Measurements from ENCODE around the gene TNRC6C.

Gene TNRC6C

DNA sequence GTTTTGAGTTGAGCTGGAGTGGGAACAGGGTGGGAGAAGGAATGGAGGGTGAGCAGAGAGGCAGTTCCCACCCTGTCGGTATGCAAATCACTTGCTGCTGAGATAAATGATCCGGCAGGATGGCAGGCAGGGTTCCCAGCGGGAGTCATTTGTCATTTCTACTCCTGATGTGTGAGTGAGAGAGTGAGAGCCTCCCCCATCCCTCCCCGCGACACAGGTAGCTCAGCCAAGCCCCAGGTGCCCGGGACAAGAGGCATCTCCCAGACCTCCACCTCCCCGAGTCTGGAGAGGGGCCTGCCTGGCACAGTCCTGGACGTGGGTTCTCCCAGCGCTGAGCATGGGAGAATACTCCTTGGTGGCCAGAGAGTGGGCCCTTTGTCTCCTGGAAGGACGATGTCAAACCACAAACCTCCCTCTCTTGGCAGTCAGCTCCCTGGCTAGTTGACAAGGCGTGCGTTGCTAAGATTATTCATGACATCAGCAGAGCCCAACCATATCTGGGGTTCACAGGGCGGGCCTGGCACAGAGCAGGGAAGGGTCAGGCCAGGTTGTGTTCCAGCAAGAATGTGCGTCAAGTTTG is 33.7 kb upstream of the TNRC6C start:
- H3K27ac ChIP-seq (ENCODE audit: low read depth, low read length) = no peak overlapping the region
- H3K4me1 ChIP-seq (ENCODE audit: control insufficient read depth, insufficient read depth, low read length) = peaks cover 48% of the 10 kb centered on the region
- H3K9me3 ChIP-seq (ENCODE audit: control insufficient read depth, insufficient read depth, low read depth, low read length) = peaks cover 7% of the 10 kb centered on the region
- H3K4me3 ChIP-seq (ENCODE audit: low read depth, low read length) = peak overlapping the region; percentile 34
- H3K36me3 ChIP-seq (ENCODE audit: control insufficient read depth, insufficient read depth, low read length) = no peaks in the 10 kb centered on the region
- peak overlapping the region; percentile 6 for H3K9ac ChIP-seq (ENCODE audit: low read length)
- H3K27me3 ChIP-seq (ENCODE audit: control insufficient read depth, insufficient read depth, low read length) = 0 out of 2 replicates have a peak, but pooled peaks cover 3% of the 10 kb centered on the region

DNA sequence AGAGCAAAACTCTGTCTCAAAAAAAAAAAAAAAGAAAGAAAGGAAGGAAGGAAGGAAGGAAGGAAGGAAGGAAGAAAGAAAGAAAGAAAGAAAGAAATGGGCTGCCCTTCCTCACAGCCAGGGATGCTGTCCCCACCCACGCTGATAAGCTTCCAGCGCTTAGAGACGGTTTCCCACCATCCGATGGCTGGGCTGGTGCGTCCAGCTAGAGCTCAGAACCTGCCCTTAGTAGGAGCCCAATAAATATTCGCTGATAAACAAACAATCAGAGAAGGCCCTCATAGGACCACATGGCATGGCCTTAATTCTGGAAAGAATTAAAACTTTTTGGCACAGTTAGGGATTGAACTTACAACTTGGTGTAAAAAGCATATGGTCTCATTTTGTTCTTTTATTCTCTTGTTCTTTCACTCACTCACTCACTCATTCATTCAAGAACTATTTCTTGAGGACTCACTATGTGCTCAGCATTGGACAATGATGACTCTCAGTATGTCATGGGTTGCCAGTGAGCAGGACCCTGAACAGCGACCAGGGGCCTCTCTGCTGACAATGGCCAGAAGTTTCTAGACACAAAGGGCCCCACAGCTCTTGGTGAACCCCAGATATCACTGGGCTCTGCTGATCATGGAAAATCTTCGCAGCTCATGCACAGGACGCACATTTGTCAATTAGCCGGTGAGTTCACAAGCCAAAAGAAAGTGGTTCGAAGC is 32.5 kb upstream of the TNRC6C start:
- Histone ChIP-seq H3K36me3 (ENCODE audit: control insufficient read depth, insufficient read depth, low read length) (no peaks in the 10 kb centered on the region), H3K9ac (ENCODE audit: low read length) (no peak overlapping the region), H3K9me3 (ENCODE audit: control insufficient read depth, insufficient read depth, low read depth, low read length) (peaks cover 7% of the 10 kb centered on the region), H3K27me3 (ENCODE audit: control insufficient read depth, insufficient read depth, low read length) (0 out of 2 replicates have a peak, but pooled peaks cover 3% of the 10 kb centered on the region), H3K4me3 (ENCODE audit: low read depth, low read length) (no peak overlapping the region), H3K4me1 (ENCODE audit: control insufficient read depth, insufficient read depth, low read length) (peaks cover 56% of the 10 kb centered on the region), H3K27ac (ENCODE audit: low read depth, low read length) (no peak overlapping the region)

DNA sequence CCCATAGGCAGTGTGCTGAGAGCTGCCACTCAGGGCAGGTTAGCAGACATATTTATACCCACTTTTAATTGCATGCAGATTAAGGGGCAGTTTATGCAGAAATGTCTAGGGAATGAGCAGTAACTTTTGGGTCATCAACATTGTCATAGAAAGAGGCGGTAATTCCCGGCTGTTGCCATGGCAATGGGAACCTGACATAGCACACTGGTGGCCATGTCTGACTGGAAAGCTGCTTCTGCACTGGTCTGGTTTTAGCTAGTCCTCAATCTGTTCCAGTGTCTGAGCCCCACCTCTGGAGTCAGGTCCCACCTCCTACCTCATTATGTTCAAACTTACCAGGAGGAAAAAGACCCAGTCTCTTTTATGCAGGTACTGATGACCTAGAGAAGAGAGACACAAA is 31.5 kb upstream of the TNRC6C start:
- H3K4me3 ChIP-seq (ENCODE audit: low read depth, low read length) = no peak overlapping the region
- peaks cover under 1% of the 10 kb centered on the region; the same call in 1 of the 2 replicates for H3K9me3 ChIP-seq (ENCODE audit: control insufficient read depth, insufficient read depth, low read depth, low read length)
- no peak overlapping the region for H3K9ac ChIP-seq (ENCODE audit: low read length)
- H3K36me3 ChIP-seq (ENCODE audit: control insufficient read depth, insufficient read depth, low read length) = no peaks in the 10 kb centered on the region
- H3K4me1 ChIP-seq (ENCODE audit: control insufficient read depth, insufficient read depth, low read length) = peaks cover 63% of the 10 kb centered on the region
- no peak overlapping the region for H3K27ac ChIP-seq (ENCODE audit: low read depth, low read length)
- H3K27me3 ChIP-seq (ENCODE audit: control insufficient read depth, insufficient read depth, low read length) = 0 out of 2 replicates have a peak, but pooled peaks cover 3% of the 10 kb centered on the region

DNA sequence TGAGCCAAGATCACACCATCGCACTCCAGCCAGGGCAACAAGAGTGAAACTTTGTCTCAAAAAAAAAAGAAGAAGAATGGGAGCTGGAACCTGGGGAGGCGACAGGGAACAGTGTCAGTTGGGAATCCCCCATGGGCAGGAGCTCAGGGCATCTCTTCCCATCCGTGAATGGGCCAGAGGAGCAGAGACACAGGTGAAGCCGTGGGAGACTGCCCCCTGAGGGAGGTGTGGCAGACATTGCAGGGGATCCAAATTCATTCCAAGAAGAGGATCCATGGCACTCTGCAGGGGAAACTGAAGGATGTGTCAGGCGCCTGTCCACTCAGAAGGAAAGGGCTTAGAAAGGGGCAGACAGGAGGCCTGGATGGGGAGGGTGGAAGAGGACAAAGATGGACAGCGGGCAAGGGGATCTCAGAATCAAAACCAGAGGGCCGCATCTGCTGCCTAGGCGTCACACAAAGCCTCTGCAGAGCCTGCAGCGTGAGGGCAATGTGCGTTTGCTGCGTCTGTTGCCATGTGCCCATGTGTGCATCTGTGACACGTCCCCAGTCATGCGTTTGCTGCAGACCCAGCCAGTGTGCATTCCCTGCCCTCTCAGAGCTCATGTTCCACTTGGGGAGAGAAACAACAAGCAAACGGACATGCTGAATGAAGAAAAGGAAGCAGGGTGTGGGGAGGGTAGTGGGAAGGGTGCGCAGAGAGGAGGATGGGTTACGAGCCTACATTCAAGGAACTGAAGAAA is 30.6 kb upstream of the TNRC6C start:
- Histone ChIP-seq H3K36me3 (ENCODE audit: control insufficient read depth, insufficient read depth, low read length) (no peaks in the 10 kb centered on the region), H3K4me1 (ENCODE audit: control insufficient read depth, insufficient read depth, low read length) (peaks cover 58% of the 10 kb centered on the region), H3K9me3 (ENCODE audit: control insufficient read depth, insufficient read depth, low read depth, low read length) (no peaks in the 10 kb centered on the region), H3K27me3 (ENCODE audit: control insufficient read depth, insufficient read depth, low read length) (0 out of 2 replicates have a peak, but pooled peaks cover 3% of the 10 kb centered on the region), H3K4me3 (ENCODE audit: low read depth, low read length) (no peak overlapping the region), H3K27ac (ENCODE audit: low read depth, low read length) (no peak overlapping the region), H3K9ac (ENCODE audit: low read length) (no peak overlapping the region)

DNA sequence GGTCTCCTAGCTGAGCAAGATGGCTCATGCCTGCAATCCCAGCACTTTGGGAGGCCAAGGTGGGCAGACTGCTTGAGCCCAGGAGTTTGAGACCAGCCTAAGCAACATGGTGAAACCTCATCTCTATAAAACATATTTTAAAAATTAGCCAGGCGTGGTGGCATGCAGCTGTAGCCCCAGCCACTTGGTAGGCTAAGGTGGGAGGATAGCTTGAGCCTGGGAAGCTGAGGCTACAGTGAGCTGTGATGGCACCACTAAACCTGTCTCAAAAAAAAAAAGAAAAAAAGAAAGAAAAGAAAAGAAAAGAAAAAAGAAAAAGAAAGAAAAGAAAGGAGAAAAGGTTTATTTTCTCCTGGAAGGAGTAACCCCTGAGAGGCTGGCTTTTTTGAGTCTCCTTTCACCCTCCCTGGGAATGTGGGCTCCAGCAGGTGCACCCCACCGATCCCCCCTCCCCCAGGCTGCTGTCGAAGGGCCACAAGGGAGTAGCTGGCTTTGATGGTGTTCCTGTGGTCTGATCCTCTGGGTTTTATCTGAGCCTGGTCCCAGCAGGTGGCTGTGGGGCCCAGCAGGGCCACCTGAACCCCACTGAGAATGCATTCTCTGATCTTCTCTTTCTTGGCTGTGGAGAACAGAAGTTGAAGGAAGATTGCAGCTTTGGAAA is 29.9 kb upstream of the TNRC6C start:
- 0 out of 2 replicates have a peak, but pooled peaks cover 3% of the 10 kb centered on the region for H3K27me3 ChIP-seq (ENCODE audit: control insufficient read depth, insufficient read depth, low read length)
- no peak overlapping the region for H3K27ac ChIP-seq (ENCODE audit: low read depth, low read length)
- no peak overlapping the region for H3K9ac ChIP-seq (ENCODE audit: low read length)
- H3K36me3 ChIP-seq (ENCODE audit: control insufficient read depth, insufficient read depth, low read length) = no peaks in the 10 kb centered on the region
- peaks cover 53% of the 10 kb centered on the region for H3K4me1 ChIP-seq (ENCODE audit: control insufficient read depth, insufficient read depth, low read length)
- no peaks in the 10 kb centered on the region for H3K9me3 ChIP-seq (ENCODE audit: control insufficient read depth, insufficient read depth, low read depth, low read length)
- H3K4me3 ChIP-seq (ENCODE audit: low read depth, low read length) = no peak overlapping the region

DNA sequence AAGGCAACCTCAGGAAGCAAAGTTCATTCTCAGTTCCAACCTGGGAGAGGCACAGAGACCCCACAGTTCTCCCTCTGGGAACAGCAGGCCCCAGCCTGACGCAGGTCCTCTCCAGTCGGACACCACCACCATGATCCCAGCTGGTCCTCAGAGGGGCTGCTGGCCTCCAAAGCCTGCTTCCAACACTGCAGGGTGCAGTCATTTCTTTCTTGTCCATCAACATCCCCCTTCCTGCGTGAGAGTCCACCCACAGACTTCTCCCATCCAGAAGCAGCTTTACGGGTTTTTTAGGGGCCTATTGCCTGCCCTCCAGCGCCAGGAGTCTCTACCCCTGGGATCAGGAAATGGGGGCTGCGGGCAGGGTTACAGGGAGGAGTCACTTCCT is 29.3 kb upstream of the TNRC6C start:
- 0 out of 2 replicates have a peak, but pooled peaks cover 3% of the 10 kb centered on the region for H3K27me3 ChIP-seq (ENCODE audit: control insufficient read depth, insufficient read depth, low read length)
- no peak overlapping the region for H3K4me3 ChIP-seq (ENCODE audit: low read depth, low read length)
- no peak overlapping the region for H3K9ac ChIP-seq (ENCODE audit: low read length)
- no peak overlapping the region for H3K27ac ChIP-seq (ENCODE audit: low read depth, low read length)
- H3K9me3 ChIP-seq (ENCODE audit: control insufficient read depth, insufficient read depth, low read depth, low read length) = no peaks in the 10 kb centered on the region
- H3K36me3 ChIP-seq (ENCODE audit: control insufficient read depth, insufficient read depth, low read length) = no peaks in the 10 kb centered on the region
- H3K4me1 ChIP-seq (ENCODE audit: control insufficient read depth, insufficient read depth, low read length) = peaks cover 54% of the 10 kb centered on the region

DNA sequence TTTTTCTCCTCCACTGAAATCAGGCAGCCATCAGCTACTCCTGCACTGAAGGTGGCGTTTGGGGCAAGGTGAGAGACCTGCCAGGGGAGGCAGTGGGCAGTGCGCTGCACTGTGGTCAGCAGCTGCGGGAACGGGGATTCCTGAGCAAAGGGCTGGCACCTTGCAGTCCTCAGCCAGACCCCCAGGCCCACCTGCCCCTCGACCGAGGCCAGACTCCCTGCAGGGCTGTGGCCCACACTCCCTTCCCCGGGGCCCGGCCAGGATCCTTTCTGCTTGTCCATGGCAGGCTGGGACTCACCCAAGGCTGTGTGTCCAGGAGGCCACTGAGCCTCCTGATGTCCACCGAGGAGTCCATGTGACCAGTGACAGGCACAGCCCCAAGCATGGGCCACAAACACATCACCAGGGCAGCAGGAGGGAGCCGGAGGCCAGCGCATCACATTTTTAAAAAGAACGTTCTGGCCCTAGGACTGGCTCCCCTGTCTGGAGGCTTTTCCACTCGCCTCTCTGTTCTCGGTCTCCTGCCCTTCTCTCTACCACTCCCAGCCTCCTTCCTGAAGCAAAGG is 28.5 kb upstream of the TNRC6C start:
- Histone ChIP-seq H3K27ac (ENCODE audit: low read depth, low read length) (no peak overlapping the region), H3K4me1 (ENCODE audit: control insufficient read depth, insufficient read depth, low read length) (peaks cover 54% of the 10 kb centered on the region), H3K36me3 (ENCODE audit: control insufficient read depth, insufficient read depth, low read length) (no peaks in the 10 kb centered on the region), H3K9ac (ENCODE audit: low read length) (no peak overlapping the region), H3K27me3 (ENCODE audit: control insufficient read depth, insufficient read depth, low read length) (0 out of 2 replicates have a peak, but pooled peaks cover 3% of the 10 kb centered on the region), H3K4me3 (ENCODE audit: low read depth, low read length) (no peak overlapping the region), H3K9me3 (ENCODE audit: control insufficient read depth, insufficient read depth, low read depth, low read length) (no peaks in the 10 kb centered on the region)

DNA sequence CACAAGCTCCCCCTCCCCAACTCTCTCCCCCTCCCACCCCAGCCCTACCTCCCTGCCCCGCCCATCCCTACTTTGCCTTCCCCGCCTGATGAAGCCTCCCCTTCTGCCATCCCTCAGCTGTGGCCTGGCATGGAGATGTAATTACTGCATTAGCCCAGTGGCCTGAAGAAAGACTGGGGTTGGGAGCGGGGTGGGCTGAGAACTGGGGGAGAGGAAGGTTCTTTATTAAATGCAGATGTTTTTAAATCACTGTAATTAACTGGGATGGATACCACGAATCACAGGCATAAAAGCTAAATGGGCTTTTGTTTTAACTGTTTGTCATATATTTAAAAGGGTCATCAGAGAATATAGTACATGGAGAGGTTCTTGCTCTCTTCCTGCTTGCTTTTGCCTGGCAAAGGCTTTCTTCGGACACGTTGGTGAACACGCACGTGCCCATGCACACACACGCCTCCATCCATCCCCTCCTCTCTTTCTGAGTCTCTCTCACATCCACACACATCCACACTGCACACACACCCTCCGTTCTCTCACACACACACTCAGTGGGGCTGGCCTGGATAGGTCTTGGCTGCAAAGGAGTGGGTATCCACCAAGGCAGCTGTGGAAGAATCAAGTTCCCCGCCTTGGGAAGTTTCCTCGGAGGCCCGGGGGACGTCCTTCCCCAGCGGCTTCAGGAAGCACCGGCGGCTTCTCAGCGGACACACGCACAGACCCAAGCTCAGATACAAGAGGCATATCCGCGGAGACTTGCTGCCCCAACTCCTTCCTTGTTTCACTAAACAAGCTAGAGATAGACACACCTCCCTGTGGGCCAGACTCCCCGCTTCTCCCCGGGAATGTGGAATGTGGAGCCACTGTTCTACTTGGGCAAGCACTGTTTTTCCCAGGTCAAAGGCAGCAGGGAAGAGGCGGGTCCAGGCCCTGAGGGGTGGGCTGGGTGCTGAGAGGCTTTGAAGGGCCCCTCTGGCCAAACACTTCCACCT is 27.4 kb upstream of the TNRC6C start:
- no peak overlapping the region for H3K27ac ChIP-seq (ENCODE audit: low read depth, low read length)
- no peaks in the 10 kb centered on the region for H3K36me3 ChIP-seq (ENCODE audit: control insufficient read depth, insufficient read depth, low read length)
- H3K27me3 ChIP-seq (ENCODE audit: control insufficient read depth, insufficient read depth, low read length) = 0 out of 2 replicates have a peak, but pooled peaks cover 3% of the 10 kb centered on the region
- peaks cover 54% of the 10 kb centered on the region for H3K4me1 ChIP-seq (ENCODE audit: control insufficient read depth, insufficient read depth, low read length)
- H3K4me3 ChIP-seq (ENCODE audit: low read depth, low read length) = no peak overlapping the region
- H3K9ac ChIP-seq (ENCODE audit: low read length) = no peak overlapping the region
- H3K9me3 ChIP-seq (ENCODE audit: control insufficient read depth, insufficient read depth, low read depth, low read length) = no peaks in the 10 kb centered on the region

DNA sequence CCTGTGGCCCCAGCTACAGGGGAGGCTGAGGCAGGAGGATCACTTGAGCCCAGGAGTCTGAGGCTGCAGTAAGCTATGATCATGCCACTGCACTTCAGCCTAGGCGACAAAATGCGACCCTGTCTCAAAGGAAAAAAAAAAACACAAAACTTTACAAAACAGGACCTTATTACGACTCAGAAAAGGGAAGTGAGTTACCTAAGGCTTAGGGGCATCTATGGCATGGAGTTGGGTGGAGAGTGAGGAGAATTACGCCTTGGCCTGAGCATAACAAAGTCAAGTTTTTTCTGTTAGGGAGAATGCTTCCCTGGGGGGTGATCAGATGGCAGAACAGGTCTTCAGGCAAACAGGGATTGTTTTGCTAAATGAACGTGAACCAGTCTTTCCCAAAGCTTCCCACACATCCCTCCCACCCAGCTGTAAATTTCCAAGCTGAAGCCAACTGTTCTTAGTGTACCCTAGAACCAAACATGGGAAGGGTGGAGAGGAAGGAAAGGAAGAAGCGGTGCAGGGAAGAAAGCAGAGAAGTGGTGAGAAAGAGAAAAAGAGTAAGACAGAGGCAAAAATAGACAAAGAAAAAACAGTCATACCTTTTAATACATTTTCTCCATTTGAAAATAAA is 24.6 kb upstream of the TNRC6C start:
- Histone ChIP-seq H3K4me1 (ENCODE audit: control insufficient read depth, insufficient read depth, low read length) (peaks cover 50% of the 10 kb centered on the region), H3K9ac (ENCODE audit: low read length) (no peak overlapping the region), H3K9me3 (ENCODE audit: control insufficient read depth, insufficient read depth, low read depth, low read length) (no peaks in the 10 kb centered on the region), H3K27ac (ENCODE audit: low read depth, low read length) (no peak overlapping the region), H3K36me3 (ENCODE audit: control insufficient read depth, insufficient read depth, low read length) (no peaks in the 10 kb centered on the region), H3K27me3 (ENCODE audit: control insufficient read depth, insufficient read depth, low read length) (no peaks in the 10 kb centered on the region), H3K4me3 (ENCODE audit: low read depth, low read length) (no peak overlapping the region)
